SK-N-SH treated with all-trans-retinoic acid at 6 μM for 48 hours (cell line): ENCODE results near the gene TMA7.
"Not testable (repeated sequence)": the region's sequence is repeated elsewhere in the genome, so short reads cannot be mapped to it uniquely, and the experiment has no call there.

ENCODE experiments used
- ARNTL ChIP-seq: fragments of 450-650 bp; formaldehyde crosslinking; IDR thresholded peaks from 2 replicates; pipeline ENCODE4 v1.5.0; 2020; ENCODE audit warnings: low read depth, mild to moderate bottlenecking, moderate library complexity, borderline replicate concordance
- BACH2 ChIP-seq: fragments of 250-450 bp; sonication (Bioruptor Pico); IDR thresholded peaks from 2 replicates; pipeline ENCODE4 v1.9.0; 2021; ENCODE audit warnings: mild to moderate bottlenecking, borderline replicate concordance
- ISL1 ChIP-seq: fragments of 250-450 bp; sonication (Bioruptor Pico); IDR thresholded peaks from 2 replicates; pipeline ENCODE4 v2.1.2; 2022; ENCODE audit warnings: mild to moderate bottlenecking, moderate library complexity
- PATZ1 ChIP-seq: fragments of 250-450 bp; sonication (Bioruptor Pico); IDR thresholded peaks from 2 replicates; pipeline ENCODE4 v1.8.0; 2020; ENCODE audit warnings: mild to moderate bottlenecking, moderate library complexity, borderline replicate concordance
- POU6F1 ChIP-seq: fragments of 250-450 bp; sonication (Bioruptor Pico); IDR thresholded peaks from 2 replicates; pipeline ENCODE4 v1.8.0; 2021; ENCODE audit warnings: low read depth, mild to moderate bottlenecking, moderate library complexity, borderline replicate concordance
- RARB ChIP-seq: fragments of 250-450 bp; sonication (Bioruptor Pico); IDR thresholded peaks from 2 replicates; pipeline ENCODE4 v1.8.0; 2021; ENCODE audit warnings: mild to moderate bottlenecking, moderate library complexity
- SNAI2 ChIP-seq: fragments of 250-450 bp; sonication (Bioruptor Pico); IDR thresholded peaks from 2 replicates; pipeline ENCODE4 v1.5.0; 2020; ENCODE audit warnings: mild to moderate bottlenecking, moderate library complexity
- TOX ChIP-seq: fragments of 250-450 bp; sonication (Bioruptor Pico); IDR thresholded peaks from 2 replicates; pipeline ENCODE4 v1.8.0; 2021; ENCODE audit warnings: mild to moderate bottlenecking, moderate library complexity, borderline replicate concordance
- ZC3H10 ChIP-seq: fragments of 250-450 bp; sonication (Bioruptor Pico); IDR thresholded peaks from 2 replicates; pipeline ENCODE4 v1.5.1; 2021; ENCODE audit warnings: mild to moderate bottlenecking, moderate library complexity
- ZFP3 ChIP-seq: fragments of 250-450 bp; sonication (Bioruptor Pico); IDR thresholded peaks from 2 replicates; pipeline ENCODE4 v1.5.0; 2020; ENCODE audit warnings: mild to moderate bottlenecking, moderate library complexity
- ZFP30 ChIP-seq: fragments of 450-650 bp; formaldehyde crosslinking; IDR thresholded peaks from 2 replicates; pipeline ENCODE4 v1.5.0; 2022; ENCODE audit warnings: mild to moderate bottlenecking, moderate library complexity
- ZNF565 ChIP-seq: fragments of 450-650 bp; formaldehyde crosslinking; conservative IDR thresholded peaks from 2 replicates; pipeline ENCODE4 v1.5.0; 2020; ENCODE audit warnings: low read depth, mild to moderate bottlenecking, moderate library complexity
- TF ChIP-seq, protein P1 (sequence below): fragments of 250-450 bp; sonication (Bioruptor Pico); IDR thresholded peaks from 2 replicates; pipeline ENCODE4 v1.5.0; 2020; ENCODE audit warnings: mild to moderate bottlenecking, moderate library complexity

- TF ChIP-seq RARB (CRISPR knock-in tag); BACH2; ISL1 (CRISPR knock-in tag); POU6F1; SNAI2; PATZ1 (CRISPR knock-in tag); ARNTL; ZFP3 (CRISPR knock-in tag); ZFP30; TOX (CRISPR knock-in tag); ZNF565; ZC3H10 (CRISPR knock-in tag): not testable (repeated sequence)
- TF ChIP-seq, protein P1, sequence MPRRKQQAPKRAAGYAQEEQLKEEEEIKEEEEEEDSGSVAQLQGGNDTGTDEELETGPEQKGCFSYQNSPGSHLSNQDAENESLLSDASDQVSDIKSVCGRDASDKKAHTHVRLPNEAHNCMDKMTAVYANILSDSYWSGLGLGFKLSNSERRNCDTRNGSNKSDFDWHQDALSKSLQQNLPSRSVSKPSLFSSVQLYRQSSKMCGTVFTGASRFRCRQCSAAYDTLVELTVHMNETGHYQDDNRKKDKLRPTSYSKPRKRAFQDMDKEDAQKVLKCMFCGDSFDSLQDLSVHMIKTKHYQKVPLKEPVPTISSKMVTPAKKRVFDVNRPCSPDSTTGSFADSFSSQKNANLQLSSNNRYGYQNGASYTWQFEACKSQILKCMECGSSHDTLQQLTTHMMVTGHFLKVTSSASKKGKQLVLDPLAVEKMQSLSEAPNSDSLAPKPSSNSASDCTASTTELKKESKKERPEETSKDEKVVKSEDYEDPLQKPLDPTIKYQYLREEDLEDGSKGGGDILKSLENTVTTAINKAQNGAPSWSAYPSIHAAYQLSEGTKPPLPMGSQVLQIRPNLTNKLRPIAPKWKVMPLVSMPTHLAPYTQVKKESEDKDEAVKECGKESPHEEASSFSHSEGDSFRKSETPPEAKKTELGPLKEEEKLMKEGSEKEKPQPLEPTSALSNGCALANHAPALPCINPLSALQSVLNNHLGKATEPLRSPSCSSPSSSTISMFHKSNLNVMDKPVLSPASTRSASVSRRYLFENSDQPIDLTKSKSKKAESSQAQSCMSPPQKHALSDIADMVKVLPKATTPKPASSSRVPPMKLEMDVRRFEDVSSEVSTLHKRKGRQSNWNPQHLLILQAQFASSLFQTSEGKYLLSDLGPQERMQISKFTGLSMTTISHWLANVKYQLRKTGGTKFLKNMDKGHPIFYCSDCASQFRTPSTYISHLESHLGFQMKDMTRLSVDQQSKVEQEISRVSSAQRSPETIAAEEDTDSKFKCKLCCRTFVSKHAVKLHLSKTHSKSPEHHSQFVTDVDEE: not testable (repeated sequence)
Measured at GRCh38 chr3:48482822-48483221, 42.8 kb downstream of the TMA7 start.
